DND-41 (cell line): ENCODE measurements around the gene NEU4.
"Not testable (repeated sequence)": the region's sequence is repeated elsewhere in the genome, so short reads cannot be mapped to it uniquely, and the experiment has no call there.

Experiments used
- ATAC-seq: fragments of 200-7000 bp; cut with Tn5 transposase; 3 replicates; pipeline ENCODE4 v1.9.1; 2021; ENCODE audit warnings: low read depth; ENCODE audit not compliant: insufficient read depth
- DNase-seq: peaks from one replicate; pipeline ENCODE4 v3.0.0-alpha.2; 2020
- H2AFZ ChIP-seq: 2 replicates; pipeline ENCODE4 v1.6.0; 2012; ENCODE audit warnings: low read depth, low read length
- H3K27ac ChIP-seq: 2 replicates; pipeline ENCODE4 v1.5.1; 2012; ENCODE audit warnings: low read length, inconsistent platforms
- H3K27me3 ChIP-seq: fragments of 200-600 bp; sonication (generic); 2 replicates; pipeline ENCODE4 v1.6.0; 2012; ENCODE audit warnings: low read length, mild to moderate bottlenecking, inconsistent platforms; ENCODE audit not compliant: insufficient read depth, poor library complexity
- H3K36me3 ChIP-seq: 2 replicates; pipeline ENCODE4 v1.5.1; 2012; ENCODE audit warnings: low read length, inconsistent platforms; ENCODE audit not compliant: insufficient read depth
- H3K4me1 ChIP-seq: 2 replicates; pipeline ENCODE4 v1.5.1; 2012; ENCODE audit warnings: mild to moderate bottlenecking, low read length; ENCODE audit not compliant: insufficient read depth
- H3K4me2 ChIP-seq: 2 replicates; pipeline ENCODE4 v1.6.0; 2012; ENCODE audit warnings: mild to moderate bottlenecking, moderate library complexity, low read length, inconsistent platforms; ENCODE audit not compliant: insufficient read depth
- H3K4me3 ChIP-seq, 2 experiments: fragments of 200-600 bp in 1 of 2; shearing (Covaris generic) in 1 of 2; 2 replicates each; pipeline ENCODE4 v1.5.1; 2012 to 2016; ENCODE audit warnings: inconsistent platforms in 2 of 2, low read length in 2 of 2, mild to moderate bottlenecking in 2 of 2, low read depth in 1 of 2, moderate library complexity in 1 of 2
- H3K79me2 ChIP-seq: 2 replicates; pipeline ENCODE4 v1.6.0; 2012; ENCODE audit warnings: low read length, inconsistent platforms; ENCODE audit not compliant: insufficient read depth
- H3K9ac ChIP-seq: 2 replicates; pipeline ENCODE4 v1.6.0; 2012; ENCODE audit warnings: low read depth, mild to moderate bottlenecking, inconsistent platforms, low read length, moderate library complexity
- H3K9me3 ChIP-seq: 2 replicates; pipeline ENCODE4 v1.5.1; 2012; ENCODE audit warnings: low read length, moderate library complexity, mild to moderate bottlenecking, inconsistent platforms; ENCODE audit not compliant: insufficient read depth, severe bottlenecking
- H4K20me1 ChIP-seq: 2 replicates; pipeline ENCODE4 v1.6.0; 2012; ENCODE audit warnings: low read length; ENCODE audit not compliant: insufficient read depth
- CTCF ChIP-seq: IDR thresholded peaks from 2 replicates; pipeline ENCODE4 v1.5.1; 2012; ENCODE audit warnings: borderline replicate concordance, low read length, moderate library complexity, mild to moderate bottlenecking; ENCODE audit not compliant: poor library complexity, severe bottlenecking; ENCODE audit errors: extremely low read depth
- EZH2 ChIP-seq: IDR thresholded peaks from 3 replicates; pipeline ENCODE4 v1.6.1; 2012; ENCODE audit warnings: borderline replicate concordance, low read depth, mild to moderate bottlenecking, moderate library complexity, low read length, inconsistent platforms; ENCODE audit not compliant: severe bottlenecking

Gene NEU4

DNA sequence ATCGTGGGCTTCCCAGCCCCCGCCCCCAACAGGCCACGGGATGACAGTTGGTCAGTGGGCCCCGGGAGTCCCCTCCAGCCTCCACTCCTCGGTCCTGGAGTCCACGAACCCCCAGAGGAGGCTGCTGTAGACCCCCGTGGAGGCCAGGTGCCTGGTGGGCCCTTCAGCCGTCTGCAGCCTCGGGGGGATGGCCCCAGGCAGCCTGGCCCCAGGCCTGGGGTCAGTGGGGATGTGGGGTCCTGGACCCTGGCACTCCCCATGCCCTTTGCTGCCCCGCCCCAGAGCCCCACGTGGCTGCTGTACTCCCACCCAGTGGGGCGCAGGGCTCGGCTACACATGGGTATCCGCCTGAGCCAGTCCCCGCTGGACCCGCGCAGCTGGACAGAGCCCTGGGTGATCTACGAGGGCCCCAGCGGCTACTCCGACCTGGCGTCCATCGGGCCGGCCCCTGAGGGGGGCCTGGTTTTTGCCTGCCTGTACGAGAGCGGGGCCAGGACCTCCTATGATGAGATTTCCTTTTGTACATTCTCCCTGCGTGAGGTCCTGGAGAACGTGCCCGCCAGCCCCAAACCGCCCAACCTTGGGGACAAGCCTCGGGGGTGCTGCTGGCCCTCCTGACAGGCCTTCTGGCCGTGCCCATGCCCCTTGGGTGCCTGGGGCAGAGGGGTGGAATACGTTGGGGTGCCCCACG lies 7.6 kb downstream of the NEU4 start:
- H4K20me1 ChIP-seq: peaks cover 19% of the 10 kb centered on the region
- H3K4me2 ChIP-seq: no peak overlapping the region
- DNase-seq (no peak), ATAC-seq (no peak)
- no peak overlapping the region for H3K4me3 ChIP-seq
- peaks cover 9% of the 10 kb centered on the region for H3K4me1 ChIP-seq
- H3K9me3 ChIP-seq: no peaks in the 10 kb centered on the region
- H3K79me2 ChIP-seq: no peaks in the 10 kb centered on the region
- H2AFZ ChIP-seq: no peak overlapping the region
- H3K36me3 ChIP-seq: no peaks in the 10 kb centered on the region
- TF ChIP-seq CTCF (no peak), EZH2 (no peak)
- H3K9ac ChIP-seq: no peak overlapping the region
- H3K27ac ChIP-seq: no peak overlapping the region
- H3K27me3 ChIP-seq: no peaks in the 10 kb centered on the region

DNA sequence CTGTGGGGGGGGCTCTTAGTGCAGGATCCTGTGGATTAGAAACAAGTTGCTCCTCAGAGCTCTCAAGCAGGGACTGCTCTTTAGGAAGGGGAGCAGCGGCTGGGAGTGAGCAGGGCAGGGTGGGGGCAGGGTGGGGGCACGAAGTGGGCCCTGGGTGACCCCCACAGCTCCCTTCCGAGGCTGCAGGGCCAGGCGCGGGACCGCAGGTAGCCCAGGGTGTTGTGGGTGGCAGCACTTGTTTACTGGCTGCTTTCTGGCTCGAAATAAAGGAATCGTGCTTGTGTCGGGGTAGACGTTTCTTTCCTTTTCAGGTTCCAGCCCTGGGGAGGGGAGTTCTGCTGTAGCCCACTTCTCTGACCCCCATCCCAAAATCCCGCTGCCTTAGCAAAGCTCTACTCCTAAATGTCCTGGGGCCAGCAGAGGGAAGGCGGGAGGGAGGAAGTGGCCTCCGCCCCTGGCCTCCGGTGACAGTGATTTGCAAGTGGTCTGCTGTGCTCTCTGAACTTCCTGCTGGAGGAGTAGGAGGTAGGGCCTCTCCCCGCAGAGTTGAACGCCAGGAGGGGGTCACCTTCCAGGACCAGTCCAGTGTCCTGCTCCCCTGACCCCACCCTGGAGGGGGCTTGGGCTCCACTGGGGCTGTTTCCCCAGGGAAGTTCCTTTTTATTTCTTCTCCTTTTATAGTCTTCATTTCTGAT lies 8.3 kb downstream of the NEU4 start:
- Histone ChIP-seq H2AFZ (no peak overlapping the region), H3K27me3 (no peaks in the 10 kb centered on the region), H4K20me1 (peaks cover 17% of the 10 kb centered on the region), H3K27ac (no peak overlapping the region), H3K9me3 (no peaks in the 10 kb centered on the region), H3K4me3 (no peak overlapping the region), H3K4me1 (peaks cover 9% of the 10 kb centered on the region), H3K9ac (no peak overlapping the region), H3K79me2 (no peaks in the 10 kb centered on the region), H3K4me2 (no peak overlapping the region), H3K36me3 (no peaks in the 10 kb centered on the region)
- no peak for ATAC-seq
- no peak for DNase-seq
- TF ChIP-seq EZH2 (no peak), CTCF (no peak)

DNA sequence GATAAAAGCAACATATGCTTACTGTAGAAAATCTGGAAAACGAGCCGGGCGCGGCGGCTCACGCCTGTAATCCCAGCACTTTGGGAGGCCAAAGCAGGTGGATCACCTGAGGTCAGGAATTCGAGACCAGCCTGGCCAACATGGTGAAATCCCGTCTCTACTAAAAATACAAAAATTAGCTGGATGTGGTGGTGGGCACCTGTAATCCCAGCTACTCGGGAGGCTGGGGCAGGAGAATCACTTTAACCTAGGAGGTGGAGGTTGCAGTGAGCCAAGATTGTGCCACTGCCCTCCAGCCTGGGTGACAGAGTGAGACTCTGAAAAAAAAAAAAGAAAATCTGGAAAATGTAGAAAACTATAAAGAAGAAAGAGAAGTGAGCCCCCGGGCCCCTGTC lies 8.8 kb downstream of the NEU4 start:
- not testable (repeated sequence) for H3K4me3 ChIP-seq, H3K79me2 ChIP-seq, H3K9ac ChIP-seq, H2AFZ ChIP-seq, H3K4me2 ChIP-seq, DNase-seq, ATAC-seq, H3K9me3 ChIP-seq, H3K4me1 ChIP-seq, H3K27ac ChIP-seq, H3K36me3 ChIP-seq, H3K27me3 ChIP-seq
- peaks cover 11% of the 10 kb centered on the region for H4K20me1 ChIP-seq

GRCh38 chr2:241818229-241818942 lies 9.4 kb downstream of the NEU4 start:
- DNase-seq (no peak), ATAC-seq (no peak)
- Histone ChIP-seq H3K4me1 (peaks cover 7% of the 10 kb centered on the region), H2AFZ (no peak overlapping the region), H3K27ac (no peak overlapping the region), H3K4me2 (no peak overlapping the region), H3K4me3 (no peak overlapping the region), H4K20me1 (peaks cover 6% of the 10 kb centered on the region; the same call in 1 of the 2 replicates), H3K9ac (no peak overlapping the region), H3K36me3 (no peaks in the 10 kb centered on the region), H3K9me3 (no peaks in the 10 kb centered on the region), H3K27me3 (no peaks in the 10 kb centered on the region), H3K79me2 (no peaks in the 10 kb centered on the region)
- no peak for TF ChIP-seq CTCF
- no peak for TF ChIP-seq EZH2
